Kasumi-1 (cell line): Measurements from ENCODE around the gene ATXN1.

Source experiments
- DNase-seq, 2 experiments: peaks; one replicate each; lab custom pipeline; 2025; lab: John Stamatoyannopoulos, UW

ATXN1 gene

DNA sequence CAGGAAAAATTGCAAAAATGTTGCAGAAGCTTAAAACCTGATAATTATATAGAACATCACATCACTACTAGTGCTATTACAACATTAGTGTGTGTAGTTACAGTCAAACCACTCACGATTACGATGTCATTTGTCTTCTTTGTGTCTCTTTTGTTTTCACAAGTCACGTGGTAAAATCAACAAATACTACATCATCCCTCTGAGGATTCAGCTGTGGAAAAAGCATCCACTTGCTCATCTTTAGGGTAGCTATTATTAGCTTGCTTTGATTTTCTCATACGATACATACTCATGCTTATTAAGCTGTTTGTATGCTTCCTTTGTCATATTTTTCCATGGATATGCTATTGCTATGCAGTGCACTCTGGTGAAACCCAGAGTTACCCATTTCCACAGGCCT, 22.2 kb upstream of the ATXN1 start:
- no peak for DNase-seq

DNA sequence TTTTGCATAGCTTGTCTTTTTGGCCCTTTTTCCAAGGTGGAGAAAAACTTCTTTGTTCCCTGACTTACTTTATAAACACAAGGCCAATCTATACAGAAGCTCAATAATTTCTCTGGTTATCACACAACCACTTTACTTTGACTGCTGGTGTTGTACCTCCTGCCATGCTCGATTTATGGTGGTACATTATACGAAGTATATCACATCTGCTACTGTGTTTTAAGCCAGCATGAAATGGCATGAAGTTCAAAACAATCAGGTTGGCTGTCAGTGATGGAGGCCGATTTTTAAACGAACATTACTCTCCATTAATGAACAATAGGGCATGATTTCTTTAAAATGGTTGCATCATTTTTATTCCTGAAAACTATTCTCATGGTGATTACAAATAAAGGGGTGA, 21.0 kb upstream of the ATXN1 start:
- no peak for DNase-seq

DNA sequence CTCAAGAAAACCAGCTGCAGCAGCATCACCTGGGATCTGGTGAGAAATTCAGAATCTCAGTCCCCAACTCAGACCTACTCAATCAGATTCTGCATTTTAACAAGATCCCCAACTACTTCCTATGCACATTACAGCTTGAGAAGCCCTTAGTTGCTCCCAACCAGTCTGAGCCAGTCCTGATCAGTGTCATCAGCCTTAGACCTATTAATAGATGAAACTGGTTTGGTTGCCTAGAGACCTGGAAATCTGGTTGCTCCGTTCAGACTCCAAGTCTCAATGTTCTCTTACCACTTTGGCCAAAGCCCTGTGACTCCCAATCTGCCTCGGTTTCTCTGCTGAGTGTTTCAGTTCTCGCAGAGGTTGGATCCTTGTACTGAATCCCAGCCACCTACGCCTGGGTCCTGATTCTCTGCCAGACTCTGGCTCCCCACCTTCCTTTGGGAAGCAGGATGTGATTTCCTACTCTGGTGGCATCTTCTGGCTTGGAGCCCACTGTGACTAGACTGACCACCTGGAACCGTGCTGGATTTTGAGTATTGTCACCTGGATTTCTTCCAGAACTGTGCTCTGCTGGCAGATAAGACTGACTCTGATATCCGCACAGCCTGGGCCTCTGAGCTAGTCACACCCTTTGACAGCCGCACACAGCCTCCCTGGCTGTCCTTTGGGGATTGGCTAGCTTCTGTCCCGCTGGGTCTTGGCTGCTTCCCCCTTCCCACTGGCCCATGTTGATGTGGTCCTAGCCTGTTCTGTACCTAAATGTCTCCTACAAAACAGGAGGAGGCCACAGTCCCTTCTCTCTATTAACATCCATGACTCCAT, 20.3 kb upstream of the ATXN1 start:
- no peak for DNase-seq

- DNase-seq: no peak
Measured at GRCh38 chr6:16778521-16778920, 17.3 kb upstream of the ATXN1 start.

DNA sequence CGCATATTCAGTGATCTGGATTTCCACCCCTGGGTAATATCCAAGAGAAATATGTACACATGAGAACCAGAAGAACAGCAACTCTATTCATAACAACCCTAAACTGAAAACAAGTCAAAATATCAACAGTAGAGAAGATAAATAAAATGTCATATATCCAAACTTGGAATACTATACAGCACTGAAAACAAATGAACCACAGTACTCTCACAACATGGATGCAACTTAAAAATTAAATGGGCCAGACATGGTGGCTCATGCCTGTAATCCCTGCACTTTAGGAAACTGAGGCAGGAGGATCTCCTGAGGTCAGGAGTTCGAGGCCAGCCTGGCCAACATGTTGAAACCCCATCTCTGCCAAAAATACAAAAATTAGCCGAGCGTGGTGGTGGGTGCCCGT, 16.5 kb upstream of the ATXN1 start:
- no peak for DNase-seq

DNA sequence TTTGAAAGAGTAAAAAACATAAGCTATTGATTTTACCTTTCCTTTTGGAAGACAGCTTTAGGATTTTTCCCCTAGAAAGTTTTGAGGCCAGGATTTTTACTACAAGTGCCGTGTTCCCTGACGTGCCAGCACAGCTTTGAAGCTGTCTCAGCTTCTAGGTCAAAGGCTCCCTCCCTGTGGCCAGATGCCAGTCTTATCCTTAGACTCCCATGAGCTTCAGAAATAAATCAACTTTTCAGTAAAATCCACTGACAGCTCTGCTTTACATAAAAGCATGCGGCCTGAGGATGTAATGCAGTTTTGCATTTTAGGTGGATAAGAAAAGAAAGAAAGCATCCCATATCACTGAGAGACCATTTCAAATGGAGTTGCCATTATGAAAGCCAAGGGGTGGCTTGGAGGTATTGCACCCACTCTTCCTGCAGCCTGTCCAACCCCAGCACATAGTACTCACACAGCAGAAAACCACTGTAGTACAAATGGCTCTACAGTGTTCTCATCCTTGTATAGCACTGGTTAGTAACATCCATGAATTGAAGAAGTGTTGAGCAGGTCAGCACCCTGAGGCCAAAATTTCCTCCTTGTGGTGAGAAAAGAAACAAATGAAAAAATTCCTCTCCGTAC, 15.2 kb upstream of the ATXN1 start:
- peak in 1 of 2 experiments; percentile 6 for DNase-seq

- no peak for DNase-seq
Measured at GRCh38 chr6:16774437-16774836, 13.2 kb upstream of the ATXN1 start.

DNA sequence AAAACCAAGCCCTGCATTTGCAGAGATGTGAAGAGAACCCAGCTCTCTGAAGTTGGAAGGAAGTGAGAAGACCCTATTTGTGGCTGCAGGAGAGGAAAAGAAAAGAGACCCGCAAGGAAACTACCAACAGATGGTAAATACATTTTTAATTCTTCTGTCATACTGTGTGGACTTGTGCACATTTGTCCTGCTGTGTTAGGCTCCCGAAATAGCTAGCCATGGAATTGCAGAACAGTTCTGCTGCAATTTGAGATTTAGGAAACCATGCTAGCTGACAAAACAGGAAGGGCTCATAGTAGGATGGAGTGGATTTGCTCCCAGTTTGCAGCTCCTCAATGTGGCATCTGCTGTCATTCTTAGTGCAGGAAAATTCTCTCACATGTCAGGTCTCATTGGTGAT, 12.1 kb upstream of the ATXN1 start:
- DNase-seq: peak in 1 of 2 experiments; percentile 17

- peak; percentile 89 to 90 for DNase-seq
Measured at GRCh38 chr6:16770701-16771569, 9.7 kb upstream of the ATXN1 start.

DNA sequence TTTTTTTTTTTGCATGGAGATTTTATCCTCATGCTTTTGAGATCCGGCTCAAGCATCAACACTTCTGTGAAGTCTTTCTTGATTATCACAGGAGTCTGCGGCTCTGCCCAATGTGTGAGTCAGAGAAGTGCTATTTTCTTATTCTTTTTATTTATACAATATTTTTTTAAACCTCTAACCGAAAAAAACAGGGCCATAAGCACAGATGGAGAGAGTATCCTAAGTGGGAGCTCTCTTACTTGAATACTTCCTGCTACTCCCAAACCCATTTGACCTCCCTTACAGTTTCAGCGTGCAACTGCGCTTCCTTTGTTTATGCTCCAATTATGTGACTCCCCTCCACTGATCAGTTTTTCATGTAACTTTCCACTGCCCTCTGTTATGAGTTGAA, 8.7 kb upstream of the ATXN1 start:
- DNase-seq: no peak

GRCh38 chr6:16769131-16769985, 8.1 kb upstream of the ATXN1 start:
- peak; percentile 95 to 97 for DNase-seq

DNA sequence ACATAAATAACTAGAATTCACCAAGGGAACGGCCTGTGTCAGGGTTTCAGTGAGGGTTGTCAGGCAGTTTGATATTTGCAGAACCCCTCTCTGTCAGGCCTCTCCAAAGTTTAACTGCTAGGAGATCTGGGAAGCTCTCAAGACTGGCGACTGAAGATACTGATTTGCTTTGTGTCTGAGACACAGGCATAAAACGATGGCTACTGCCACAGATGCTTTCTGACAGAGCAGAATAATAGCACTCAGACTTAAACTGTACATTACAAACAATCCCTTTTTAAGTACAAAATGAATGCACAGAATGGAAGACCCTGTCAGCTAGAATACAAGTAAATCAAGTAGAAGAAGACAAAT, 7.2 kb upstream of the ATXN1 start:
- DNase-seq: no peak

GRCh38 chr6:16767765-16768476, 6.7 kb upstream of the ATXN1 start:
- no peak for DNase-seq

GRCh38 chr6:16766836-16767745, 5.8 kb upstream of the ATXN1 start:
- DNase-seq: no peak

DNA sequence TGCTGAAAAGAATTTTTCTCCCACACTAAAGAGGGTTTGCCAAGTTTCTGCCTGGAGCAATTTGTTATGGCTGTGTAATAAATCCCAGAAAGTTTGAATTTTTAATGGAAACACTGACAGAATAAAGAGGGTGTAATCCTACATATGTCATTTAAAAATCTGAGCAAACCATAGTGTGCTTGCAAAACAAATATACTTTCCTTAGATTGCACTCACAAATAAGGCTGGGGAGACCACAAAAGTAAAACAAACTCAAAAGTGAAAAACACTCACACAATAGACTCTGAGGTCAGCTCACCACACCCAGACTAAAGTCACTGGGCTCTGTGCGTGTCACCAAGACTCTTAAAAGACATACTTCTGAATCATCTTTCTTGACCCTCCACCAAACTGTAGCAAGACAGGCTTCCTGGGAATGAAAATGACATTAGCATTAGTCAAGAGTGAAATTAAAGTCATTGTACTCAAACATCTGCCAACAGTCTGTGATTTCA, 4.8 kb upstream of the ATXN1 start:
- no peak for DNase-seq

DNA sequence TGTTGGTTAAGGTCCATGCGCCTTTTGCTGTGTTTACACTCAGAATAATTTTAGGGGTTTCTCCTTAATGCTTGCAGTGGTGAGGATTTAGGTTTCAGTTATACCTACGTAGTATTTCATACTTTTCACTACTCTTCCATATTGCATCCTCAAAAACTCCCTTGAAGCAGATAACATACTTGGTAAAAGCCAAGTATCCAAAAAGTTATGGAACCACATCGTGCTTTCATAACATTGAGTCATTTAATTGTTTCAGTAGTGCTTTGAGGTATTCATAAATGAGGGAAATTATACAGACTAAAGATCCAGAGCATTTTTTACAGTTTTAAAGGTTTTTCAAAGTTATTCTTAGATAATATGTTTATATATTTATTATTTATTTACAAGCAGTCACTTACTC, 4.0 kb upstream of the ATXN1 start:
- no peak for DNase-seq

GRCh38 chr6:16764188-16764950, 3.1 kb upstream of the ATXN1 start:
- DNase-seq: peak; percentile 81 to 82

- DNase-seq: peak; percentile 69 to 79
Measured at GRCh38 chr6:16762550-16763477, 1.6 kb upstream of the ATXN1 start.
